LHCN-M2 (cell line): ENCODE data around the gene BMP8B. TPM values are rescaled to one million over a fixed set of nuclear protein-coding genes. Genes with fewer than 3 reads are reported as not detected.
"Not testable (repeated sequence)": the region's sequence is repeated elsewhere in the genome, so short reads cannot be mapped to it uniquely, and the experiment has no call there.

Experiments used
- DNase-seq: peaks from one replicate; pipeline ENCODE4 v3.0.0-alpha.2; 2012; ENCODE audit warnings: low read depth
- polyA plus RNA-seq: library from polyadenylated mRNA; unstranded; fragments of >200 nt; gene quantifications from one replicate; pipeline ENCODE4 v1.2.1, GENCODE V29; 2012; ENCODE audit warnings: missing spikeins
- total RNA-seq: library from RNA; depleted of rRNA; stranded (reverse); fragments of >200 nt; gene quantifications from 2 replicates; pipeline ENCODE4 v1.2.3, GENCODE V29; 2014; rRNA removed

The BMP8B gene
- total RNA-seq, result 0.58 and 1.2 TPM in 2 replicates
- 0.78 TPM for polyA plus RNA-seq

DNA sequence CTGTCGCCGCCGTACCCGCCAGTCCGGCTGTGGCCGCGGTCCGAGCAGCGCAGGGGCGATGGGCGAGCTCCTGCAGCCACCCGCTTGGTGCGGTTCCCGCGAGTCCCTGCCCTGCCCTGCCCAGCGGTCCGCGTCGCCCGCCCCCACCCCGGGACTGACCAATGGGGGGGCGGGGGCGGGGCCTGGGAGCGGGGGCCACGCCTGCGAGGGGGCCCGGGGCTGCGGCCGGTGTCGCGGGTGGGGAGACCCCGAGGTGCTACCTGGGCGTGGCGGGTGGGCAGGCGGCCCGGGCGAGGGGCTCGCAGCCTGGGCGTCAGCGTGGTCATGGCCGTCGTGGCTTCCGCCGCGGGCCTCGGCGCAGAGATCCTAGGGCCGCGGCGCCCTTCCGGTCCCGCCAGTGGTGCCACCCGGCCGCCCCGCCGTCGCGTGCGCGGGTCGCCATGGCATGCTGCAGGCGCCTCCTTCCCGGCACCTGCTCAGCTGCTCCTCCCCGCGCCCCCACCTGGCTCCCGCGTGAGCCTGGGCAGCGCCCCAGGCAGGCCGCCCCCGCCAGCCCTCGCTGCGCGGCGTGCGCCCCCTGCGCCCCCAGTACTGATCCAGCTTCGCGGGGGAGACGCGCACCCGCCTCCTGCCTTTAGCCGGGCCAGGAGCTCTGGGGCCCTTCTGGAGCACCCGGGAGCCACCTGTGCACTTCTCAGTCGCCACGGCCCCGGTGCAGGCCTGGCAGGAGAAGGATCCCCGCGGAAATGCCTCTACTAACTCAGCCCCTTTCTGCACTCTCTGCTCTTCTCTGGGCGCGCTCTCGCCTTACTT lies at the start of gene BMP8B:
TSS of gene BMP8B (minus strand) at position 108 of the 813 bp plus-strand sequence. CDS start 380 bp downstream, outside the sequence.
- peak; percentile 21 for DNase-seq

DNA sequence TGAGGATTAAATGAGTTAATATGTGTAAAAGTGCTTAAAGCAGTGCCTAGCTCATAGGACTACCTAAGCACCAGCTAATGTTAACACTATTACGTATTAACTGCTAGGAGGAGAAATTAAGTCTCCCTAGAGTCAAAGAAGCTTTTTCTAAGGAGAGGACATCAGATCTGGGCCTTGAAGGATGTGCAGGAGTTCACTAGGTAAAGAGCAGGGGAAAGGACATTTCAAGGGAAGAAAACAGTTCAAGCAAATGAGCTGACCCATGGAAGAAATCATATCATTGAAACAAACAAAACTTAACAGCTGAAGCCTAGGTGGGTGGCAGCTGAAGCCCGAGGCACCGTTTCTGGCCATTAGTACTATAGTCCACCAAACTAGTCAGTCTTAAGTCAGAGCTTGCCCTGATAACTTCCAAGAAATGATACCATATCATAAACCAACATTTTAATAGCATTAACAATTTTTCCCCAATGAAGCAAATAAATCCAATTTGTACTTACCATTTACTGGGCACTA lies 48.0 kb upstream of the BMP8B start:
- DNase-seq, result no peak

- no peak for DNase-seq
These were observed 47.4 kb upstream of the BMP8B start for GRCh38 chr1:39835935-39836594.

DNA sequence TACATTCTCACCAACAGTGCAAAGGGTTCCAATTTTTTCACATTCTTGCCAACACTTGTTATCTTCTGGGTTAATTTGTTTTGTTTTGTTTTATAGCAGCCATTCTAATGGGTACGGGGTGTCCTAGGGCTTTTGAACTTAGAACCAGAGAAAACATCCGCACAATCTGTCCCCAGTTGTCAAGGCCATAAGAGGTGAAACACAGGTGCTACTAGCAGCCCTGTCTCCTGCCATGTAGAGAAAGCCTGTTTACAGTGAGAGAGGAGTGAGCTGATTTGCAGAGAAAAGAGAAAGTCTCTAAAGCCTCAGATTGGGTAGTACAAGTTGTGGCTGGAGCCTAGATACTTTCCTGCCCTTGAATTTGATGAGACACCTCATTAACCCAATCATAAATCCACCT lies 46.4 kb upstream of the BMP8B start:
- no peak for DNase-seq

- no peak for DNase-seq
These were observed 45.1 kb upstream of the BMP8B start for GRCh38 chr1:39833621-39834385.

DNA sequence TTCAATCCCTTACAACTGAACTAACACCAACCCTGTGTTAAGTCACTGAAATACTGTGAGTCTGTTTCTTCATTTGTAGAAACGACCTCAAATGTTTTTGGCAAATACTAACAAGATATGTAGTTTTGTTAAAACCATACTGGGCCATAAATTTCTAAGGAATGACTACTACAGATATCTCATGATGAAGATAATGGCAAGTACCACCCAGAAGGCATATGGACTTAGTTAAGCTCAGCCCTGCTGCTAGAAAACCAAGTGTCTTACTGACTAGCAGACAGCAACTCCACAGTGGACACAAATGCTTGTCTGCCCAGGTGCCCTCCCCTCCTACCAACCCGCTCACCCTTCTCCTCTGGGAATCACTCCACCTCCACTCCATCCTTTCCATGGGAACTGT lies 44.5 kb upstream of the BMP8B start:
- DNase-seq, result no peak

DNA sequence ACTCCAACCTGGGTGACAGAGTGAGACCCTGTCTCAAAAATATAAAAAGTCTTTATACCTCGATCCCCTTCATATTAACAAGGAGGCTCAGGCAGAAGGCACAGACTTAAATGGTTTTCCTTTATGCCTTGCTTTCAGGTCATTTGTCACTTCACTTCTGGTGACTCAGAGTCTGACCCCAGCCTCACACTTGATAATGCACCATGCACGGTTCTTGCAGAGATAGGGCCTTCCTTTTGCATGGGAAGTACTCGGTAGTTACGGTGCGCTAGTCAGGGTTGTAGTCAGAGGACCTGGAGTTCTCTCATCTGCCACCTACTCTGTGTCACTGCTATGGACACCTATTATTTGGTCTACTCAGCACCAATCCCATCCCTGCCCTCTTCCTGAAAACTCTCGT lies 43.6 kb upstream of the BMP8B start:
- DNase-seq, result no peak

DNA sequence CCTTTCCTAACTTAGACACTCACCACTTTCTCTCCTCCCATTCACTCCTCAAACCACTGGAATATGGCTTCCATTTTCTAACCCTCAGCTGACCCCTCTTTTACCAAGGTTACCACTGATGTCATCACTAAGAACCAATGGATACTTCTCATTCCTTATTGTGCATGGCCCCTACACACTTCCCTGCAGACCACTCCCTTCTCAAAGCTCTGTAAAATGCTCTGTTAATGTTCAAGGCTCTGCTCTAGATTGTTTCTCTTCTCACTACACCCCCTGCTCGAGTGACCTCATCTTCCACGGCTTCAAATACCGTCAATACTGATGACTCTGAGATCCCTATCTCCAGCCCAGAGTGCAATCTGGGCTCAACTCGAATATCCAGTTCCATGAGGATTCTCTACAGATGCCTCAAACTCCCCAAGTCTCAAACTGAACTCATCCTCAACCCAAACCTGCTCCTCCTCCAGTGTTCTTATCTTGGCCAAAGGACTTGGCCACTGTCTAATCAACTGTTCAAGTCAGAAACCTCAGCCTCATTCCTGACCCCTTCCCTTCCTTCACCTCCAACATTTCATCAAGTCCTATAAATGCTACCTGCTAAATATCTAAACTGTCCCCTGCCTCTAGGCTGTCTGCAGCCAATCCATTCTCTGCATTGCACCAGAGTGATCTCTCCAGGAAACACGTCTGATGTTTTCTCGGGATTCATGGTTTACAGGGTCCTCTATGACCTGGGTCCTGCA lies 41.3 kb upstream of the BMP8B start:
- DNase-seq, result no peak

DNA sequence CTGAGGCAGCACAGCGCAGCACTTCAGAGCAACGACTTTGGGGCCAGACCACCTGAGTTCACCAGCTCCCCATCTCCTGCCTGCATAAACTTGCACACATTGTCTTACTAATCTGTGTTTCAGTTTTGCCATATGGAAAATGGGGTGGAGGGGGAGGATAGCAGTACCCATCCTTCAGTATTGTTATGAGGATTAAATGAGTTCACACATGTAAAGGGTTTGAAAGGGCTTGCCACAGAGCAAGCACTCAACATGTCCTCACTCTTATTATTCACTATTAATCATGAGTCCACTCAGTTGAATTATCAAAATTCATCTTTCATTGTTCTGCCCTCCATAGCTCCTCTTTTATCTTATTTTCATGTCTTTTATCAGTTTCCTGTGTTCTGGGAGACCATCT lies 40.1 kb upstream of the BMP8B start:
- DNase-seq, result no peak

- DNase-seq, result not testable (repeated sequence)
These were observed 39.6 kb upstream of the BMP8B start for GRCh38 chr1:39828255-39828654.

GRCh38 chr1:39827201-39827600 lies 38.5 kb upstream of the BMP8B start:
- DNase-seq, result no peak

DNA sequence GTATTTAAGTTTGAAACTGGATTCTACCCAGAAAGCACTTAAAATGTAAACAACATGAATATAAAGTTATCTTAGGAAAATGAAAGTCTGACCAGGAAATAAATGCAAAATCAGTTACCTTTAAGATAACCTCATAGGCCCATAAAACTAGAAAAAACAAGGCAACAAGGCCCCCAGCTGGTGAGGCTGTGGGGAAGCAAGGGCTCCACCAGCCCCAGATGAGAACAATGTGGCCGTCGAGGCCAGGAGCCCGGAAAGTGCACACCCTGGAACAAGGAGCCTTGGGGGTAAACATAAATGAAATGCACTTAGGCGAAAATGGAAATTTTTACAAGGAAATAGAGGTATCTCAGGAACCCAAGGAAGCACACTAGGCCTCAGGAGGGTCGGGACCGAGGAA lies 37.9 kb upstream of the BMP8B start:
- DNase-seq, result no peak

DNA sequence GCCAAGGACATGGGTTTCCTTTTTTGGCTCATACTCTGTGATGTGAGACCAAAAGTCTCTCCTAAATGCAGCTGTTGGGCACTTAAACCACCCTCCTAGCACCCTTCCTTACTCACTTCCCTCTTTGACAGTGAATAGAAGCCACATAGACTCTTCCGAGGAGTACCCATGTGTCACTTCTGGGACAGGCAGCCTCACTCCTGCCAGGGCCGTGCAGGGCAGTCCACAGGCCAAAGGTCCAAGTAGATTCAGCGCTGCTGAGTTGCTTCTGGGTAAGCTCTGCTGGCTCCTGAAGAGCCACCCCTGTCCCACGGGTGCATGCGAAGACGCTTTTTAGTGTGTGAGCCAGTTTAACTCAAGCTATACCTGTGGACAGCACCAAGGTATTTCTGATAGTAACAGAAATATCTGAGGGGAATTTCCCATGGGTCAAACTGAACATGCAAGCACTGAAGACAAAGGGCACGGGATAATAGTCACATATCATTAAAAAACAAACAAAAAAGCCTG lies 36.8 kb upstream of the BMP8B start:
- peak; percentile 48 for DNase-seq

- DNase-seq, result not testable (repeated sequence)
These were observed 34.8 kb upstream of the BMP8B start for GRCh38 chr1:39823450-39823849.

- DNase-seq, result no peak
These were observed 33.5 kb upstream of the BMP8B start for GRCh38 chr1:39822146-39822545.

DNA sequence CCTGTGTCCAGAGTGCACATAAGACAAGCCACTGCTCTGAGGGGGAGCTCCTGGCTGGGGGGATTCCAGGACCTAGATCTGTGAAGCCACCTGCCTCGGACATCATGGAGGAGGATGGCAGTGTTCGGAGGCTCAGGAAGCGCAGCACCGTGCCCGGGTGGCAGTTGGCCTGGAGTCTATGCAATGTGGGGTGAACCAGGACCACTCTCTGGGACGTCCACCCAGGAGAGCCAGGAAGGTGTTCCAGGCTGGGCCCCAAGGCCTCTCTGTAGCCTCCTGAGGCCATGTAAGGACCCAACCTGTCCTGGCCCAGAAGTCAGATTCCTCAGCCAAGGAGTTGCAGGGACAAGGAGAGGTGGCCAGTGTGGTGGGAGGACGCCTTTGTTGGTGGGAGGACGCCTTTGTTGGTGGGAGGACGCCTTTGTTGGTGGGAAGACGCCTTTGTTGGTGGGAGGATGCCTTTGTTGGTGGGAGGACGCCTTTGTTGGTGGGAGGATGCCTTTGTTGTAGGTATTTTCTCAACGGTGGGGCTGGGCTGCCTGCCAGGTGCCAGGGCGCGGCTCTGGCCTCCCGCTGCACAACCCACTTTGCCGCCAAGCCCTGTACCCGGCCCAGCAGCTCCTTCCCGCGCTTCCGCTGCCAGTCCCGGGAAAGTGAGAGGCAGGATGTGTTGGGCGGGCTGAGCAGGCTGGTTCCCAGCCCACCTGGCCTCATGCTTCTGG lies 30.6 kb upstream of the BMP8B start:
- no peak for DNase-seq

DNA sequence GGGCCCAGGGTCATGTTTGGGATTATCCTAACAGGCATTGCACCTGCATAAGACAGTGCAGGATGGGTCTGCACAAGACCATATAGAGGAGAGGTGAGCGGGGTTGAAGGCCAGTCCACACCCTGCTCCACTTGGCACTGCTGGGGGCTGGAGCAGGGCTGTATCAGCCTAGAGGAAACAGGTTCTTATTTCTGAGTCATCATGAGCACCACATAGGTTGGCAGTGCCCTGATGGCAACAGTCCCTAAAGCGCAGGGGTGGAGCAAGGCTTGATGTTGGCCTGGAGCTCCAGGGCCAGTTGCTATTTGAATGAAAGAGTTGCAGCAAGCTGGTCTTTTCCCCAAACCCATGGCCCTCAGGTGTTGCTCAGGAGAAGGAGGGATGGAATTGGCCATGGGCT lies 29.8 kb upstream of the BMP8B start:
- DNase-seq, result no peak

GRCh38 chr1:39817091-39817932 lies 28.6 kb upstream of the BMP8B start:
- peak; percentile 27 for DNase-seq

DNA sequence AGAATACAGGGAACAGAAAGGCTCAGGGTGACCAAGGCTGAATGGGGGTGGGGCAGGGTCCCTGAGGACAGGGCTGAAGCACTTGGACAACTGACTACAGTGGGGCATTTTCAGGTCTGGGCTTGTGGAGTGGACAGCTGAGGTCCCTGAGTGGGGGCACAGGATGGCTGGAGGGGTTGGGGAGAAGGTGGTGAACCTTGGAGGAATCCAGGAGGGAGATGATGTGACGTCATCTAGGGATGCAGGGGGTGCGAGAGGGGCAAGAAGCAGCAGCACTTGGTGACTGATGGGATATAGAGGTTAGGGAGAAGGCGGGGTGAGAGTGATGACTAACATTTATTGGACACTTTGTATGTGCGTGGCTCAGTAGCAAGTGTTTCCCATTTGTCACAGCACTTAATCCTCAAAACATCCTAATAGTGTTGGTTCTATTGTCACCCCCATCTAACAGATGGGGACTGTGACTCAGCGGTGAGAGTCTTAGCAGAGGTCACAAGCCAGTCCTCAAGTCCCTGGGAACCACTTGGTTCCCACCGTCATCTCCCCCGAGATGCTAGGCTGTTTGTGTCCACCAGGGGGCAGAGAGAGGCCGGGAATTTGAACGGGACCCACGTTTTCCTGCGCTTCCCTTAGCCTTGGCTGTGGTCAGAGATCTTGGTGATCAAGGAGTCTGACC lies 27.9 kb upstream of the BMP8B start:
- DNase-seq, result peak; percentile 97
